H1 (cell line): ENCODE results near the gene TMSB15C.

ENCODE experiments used
- ATF2 ChIP-seq: IDR thresholded peaks from 2 replicates; pipeline ENCODE4 v1.6.1; 2012; ENCODE audit warnings: low read length, inconsistent platforms
- CHD2 ChIP-seq: IDR thresholded peaks from 2 replicates; pipeline ENCODE4 v1.6.1; 2012; ENCODE audit warnings: low read length, improper control_type of control experiment
- CTCF ChIP-seq, 3 experiments: IDR thresholded peaks; 1 replicate in 2 of 3; 2 replicates in 1 of 3; pipeline versions ENCODE4 v1.5.1 to v1.6.1; 2011; ENCODE audit warnings: low read length in 3 of 3, mild to moderate bottlenecking in 3 of 3, inconsistent platforms in 2 of 3, low read depth in 1 of 3, moderate library complexity in 1 of 3; ENCODE audit not compliant: insufficient read depth in 1 of 3; ENCODE audit errors: control extremely low read depth in 1 of 3
- EZH2 ChIP-seq: fragments of 200-600 bp; sonication (generic); IDR thresholded peaks from 2 replicates; pipeline ENCODE4 v1.7.1; 2012; ENCODE audit warnings: low read depth, mild to moderate bottlenecking, moderate library complexity, low read length, inconsistent platforms; ENCODE audit not compliant: severe bottlenecking
- JUN ChIP-seq: IDR thresholded peaks from 2 replicates; pipeline ENCODE4 v1.6.1; 2011; ENCODE audit warnings: low read depth, mild to moderate bottlenecking, improper control_type of control experiment, low read length
- MAFK ChIP-seq: IDR thresholded peaks from 2 replicates; pipeline ENCODE4 v1.6.1; 2012; ENCODE audit warnings: low read depth, mild to moderate bottlenecking, improper control_type of control experiment, low read length
- NANOG ChIP-seq: IDR thresholded peaks from 2 replicates; pipeline ENCODE4 v1.6.1; 2011; ENCODE audit warnings: low read length, low read depth, mild to moderate bottlenecking, inconsistent platforms; ENCODE audit not compliant: insufficient read depth, poor library complexity, severe bottlenecking
- POLR2A ChIP-seq, 2 experiments: IDR thresholded peaks; 1 replicate in 1 of 2; 2 replicates in 1 of 2; pipeline ENCODE4 v1.6.1; 2011; ENCODE audit warnings: low read depth in 2 of 2, low read length in 2 of 2, mild to moderate bottlenecking in 2 of 2; ENCODE audit errors: control extremely low read depth in 1 of 2
- POLR2AphosphoS5 ChIP-seq: IDR thresholded peaks from 2 replicates; pipeline ENCODE4 v1.6.1; 2011; ENCODE audit warnings: low read depth, low read length
- RBBP5 ChIP-seq: IDR thresholded peaks from 2 replicates; pipeline ENCODE4 v1.7.1; 2012; ENCODE audit warnings: low read depth, mild to moderate bottlenecking, inconsistent platforms, low read length, moderate library complexity, borderline replicate concordance
- SP1 ChIP-seq: IDR thresholded peaks from 2 replicates; pipeline ENCODE4 v1.6.1; 2011; ENCODE audit warnings: low read depth, low read length
- TBP ChIP-seq: IDR thresholded peaks from 2 replicates; pipeline ENCODE4 v1.6.1; 2011; ENCODE audit warnings: low read depth, low read length, improper control_type of control experiment

GRCh38 chrX:104047171-104047570, 28.9 kb downstream of the TMSB15C start:
- no peak for TF ChIP-seq POLR2AphosphoS5
- TF ChIP-seq CTCF (IDR thresholded peaks at IDR 0.05; ENCODE audit: control extremely low read depth in 1 of 3, insufficient read depth in 1 of 3, low read depth in 1 of 3, low read length in 3 of 3): no peak
- TF ChIP-seq MAFK: no peak
- TF ChIP-seq JUN: no peak
- TF ChIP-seq ATF2: no peak
- no peak for TF ChIP-seq TBP
- TF ChIP-seq NANOG: no peak
- TF ChIP-seq POLR2A (IDR thresholded peaks at IDR 0.05; ENCODE audit: control extremely low read depth in 1 of 2, low read depth in 2 of 2, low read length in 2 of 2): no peak
- no peak for TF ChIP-seq SP1
- TF ChIP-seq CHD2: no peak
- no peak for TF ChIP-seq RBBP5
- TF ChIP-seq EZH2: no peak
